ENCODE results near the gene FCN2. TPM values are rescaled to one million over a fixed set of nuclear protein-coding genes. Genes with fewer than 3 reads are reported as not detected.

The FCN2 gene
- total RNA-seq, 2 experiments from 2014 or later, result not detected

DNA sequence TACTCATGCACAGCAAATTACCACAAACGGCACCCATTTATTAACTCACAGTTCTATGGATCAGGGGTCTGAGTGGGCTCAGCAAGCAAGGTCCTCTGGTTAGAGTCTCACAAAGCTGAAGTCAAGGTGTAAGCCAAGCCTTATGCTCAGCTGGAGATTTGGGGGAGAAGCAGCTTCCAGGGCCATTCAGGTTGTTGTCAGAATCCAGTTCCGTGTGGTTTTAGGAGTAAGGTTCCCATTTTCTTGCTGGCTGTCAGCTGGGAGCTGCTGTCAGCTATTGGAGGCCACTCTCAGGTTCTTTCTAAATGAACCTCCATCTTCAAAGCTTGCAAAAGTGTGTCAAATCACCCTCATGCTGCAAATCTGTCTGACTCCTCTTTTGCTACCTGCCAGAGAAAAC, 17.7 kb downstream of the FCN2 start:
- TF ChIP-seq, protein P1, sequence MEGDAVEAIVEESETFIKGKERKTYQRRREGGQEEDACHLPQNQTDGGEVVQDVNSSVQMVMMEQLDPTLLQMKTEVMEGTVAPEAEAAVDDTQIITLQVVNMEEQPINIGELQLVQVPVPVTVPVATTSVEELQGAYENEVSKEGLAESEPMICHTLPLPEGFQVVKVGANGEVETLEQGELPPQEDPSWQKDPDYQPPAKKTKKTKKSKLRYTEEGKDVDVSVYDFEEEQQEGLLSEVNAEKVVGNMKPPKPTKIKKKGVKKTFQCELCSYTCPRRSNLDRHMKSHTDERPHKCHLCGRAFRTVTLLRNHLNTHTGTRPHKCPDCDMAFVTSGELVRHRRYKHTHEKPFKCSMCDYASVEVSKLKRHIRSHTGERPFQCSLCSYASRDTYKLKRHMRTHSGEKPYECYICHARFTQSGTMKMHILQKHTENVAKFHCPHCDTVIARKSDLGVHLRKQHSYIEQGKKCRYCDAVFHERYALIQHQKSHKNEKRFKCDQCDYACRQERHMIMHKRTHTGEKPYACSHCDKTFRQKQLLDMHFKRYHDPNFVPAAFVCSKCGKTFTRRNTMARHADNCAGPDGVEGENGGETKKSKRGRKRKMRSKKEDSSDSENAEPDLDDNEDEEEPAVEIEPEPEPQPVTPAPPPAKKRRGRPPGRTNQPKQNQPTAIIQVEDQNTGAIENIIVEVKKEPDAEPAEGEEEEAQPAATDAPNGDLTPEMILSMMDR (conservative IDR thresholded peaks at IDR 0.05; ENCODE audit: low read length), result no peak
- Histone ChIP-seq H3K9me3 (ENCODE audit: low read length) (peaks cover 17% of the 10 kb centered on the region; the same call in 1 of the 2 replicates), H3K36me3 (ENCODE audit: insufficient read depth, low read length) (no peaks in the 10 kb centered on the region; the same call in 1 of the 2 replicates), H3K79me2 (ENCODE audit: insufficient read depth, low read depth, low read length) (no peaks in the 10 kb centered on the region), H3K4me1 (ENCODE audit: insufficient read depth, low read length, poor library complexity, severe bottlenecking) (peaks cover 19% of the 10 kb centered on the region), H3K4me2 (ENCODE audit: low read length) (no peak overlapping the region), H3K27ac (ENCODE audit: low read depth, low read length, poor library complexity, severe bottlenecking) (no peak overlapping the region), H3K9me2 (ENCODE audit: insufficient read depth, low read length) (no peaks in the 10 kb centered on the region), H4K20me1 (ENCODE audit: insufficient read depth, low read length) (no peaks in the 10 kb centered on the region), H2AFZ (ENCODE audit: low read length) (no peak overlapping the region), H3K4me3 (ENCODE audit: low read depth, low read length, poor library complexity, severe bottlenecking) (no peak overlapping the region)
- POLR2A ChIA-PET, result no interaction called here
- CTCF ChIA-PET (ENCODE audit: unreplicated experiment), result interaction anchor here (0.6 kb wide), 1 partner anchor 36 kb away, joined by 3 read pairs; no protein-coding TSS in a partner anchor
- no TSS peak for BruUV-seq (replicated peaks)
- intact Hi-C loops (cut with micrococcal nuclease; ENCODE audit: unreplicated experiment), result no loop called here
- no peak for DNase-seq (ENCODE audit: low spot score)

DNA sequence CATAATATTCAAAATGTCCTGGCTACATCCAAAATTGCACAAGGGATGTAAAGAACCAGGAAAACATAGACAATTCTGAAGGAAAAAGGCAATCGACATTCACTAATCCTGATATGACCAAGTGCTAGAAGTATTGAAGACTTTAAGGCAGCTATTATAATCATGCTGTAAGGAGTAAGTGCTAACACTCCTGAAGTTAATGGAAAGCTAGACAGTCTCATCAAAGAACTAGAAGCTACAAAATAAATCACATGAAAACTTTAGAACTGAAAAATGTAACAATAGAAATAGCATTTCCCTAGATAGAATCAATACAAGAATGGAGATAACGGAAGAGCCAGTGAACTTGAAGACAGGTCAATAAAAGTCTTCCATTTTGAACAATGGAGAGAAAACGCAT, 18.6 kb downstream of the FCN2 start:
- H3K36me3 ChIP-seq (ENCODE audit: insufficient read depth, low read length), result no peaks in the 10 kb centered on the region; the same call in 1 of the 2 replicates
- H3K9me2 ChIP-seq (ENCODE audit: insufficient read depth, low read length), result no peaks in the 10 kb centered on the region
- intact Hi-C loops (cut with micrococcal nuclease; ENCODE audit: unreplicated experiment), result no loop called here
- no peak overlapping the region for H3K27ac ChIP-seq (ENCODE audit: low read depth, low read length, poor library complexity, severe bottlenecking)
- H3K4me3 ChIP-seq (ENCODE audit: low read depth, low read length, poor library complexity, severe bottlenecking), result no peak overlapping the region
- no peak overlapping the region for H3K4me2 ChIP-seq (ENCODE audit: low read length)
- CTCF ChIA-PET (ENCODE audit: unreplicated experiment), result interaction anchor here (1.0 to 1.1 kb wide), 2 partner anchors 15 to 38 kb away, joined by 3 to 4 read pairs; no protein-coding TSS in a partner anchor
- H4K20me1 ChIP-seq (ENCODE audit: insufficient read depth, low read length), result no peaks in the 10 kb centered on the region
- no peak overlapping the region for H2AFZ ChIP-seq (ENCODE audit: low read length)
- peaks cover 17% of the 10 kb centered on the region; the same call in 1 of the 2 replicates for H3K9me3 ChIP-seq (ENCODE audit: low read length)
- no TSS peak for BruUV-seq (replicated peaks)
- H3K79me2 ChIP-seq (ENCODE audit: insufficient read depth, low read depth, low read length), result no peaks in the 10 kb centered on the region
- no peak for DNase-seq (ENCODE audit: low spot score)
- POLR2A ChIA-PET, result interaction anchor here (0.6 to 1.3 kb wide), 3 partner anchors 10 to 37 kb away, joined by 3 to 4 read pairs (median 4); no protein-coding TSS in a partner anchor
- no peak for TF ChIP-seq EZH2phosphoT487 (IDR thresholded peaks at IDR 0.05; ENCODE audit: borderline replicate concordance, low read depth, low read length)
- TF ChIP-seq, protein P1 (conservative IDR thresholded peaks at IDR 0.05; ENCODE audit: low read length), result no peak
- H3K4me1 ChIP-seq (ENCODE audit: insufficient read depth, low read length, poor library complexity, severe bottlenecking), result peaks cover 19% of the 10 kb centered on the region

GRCh38 chr9:134899818-134900217, 19.2 kb downstream of the FCN2 start:
- TF ChIP-seq EZH2phosphoT487 (IDR thresholded peaks at IDR 0.05; ENCODE audit: borderline replicate concordance, low read depth, low read length), result no peak
- TF ChIP-seq, protein P1 (conservative IDR thresholded peaks at IDR 0.05; ENCODE audit: low read length), result no peak; the same call in 1 of the 2 replicates
- CTCF ChIA-PET (ENCODE audit: unreplicated experiment), result interaction anchor here (1.0 to 1.1 kb wide), 2 partner anchors 14 to 37 kb away, joined by 3 to 4 read pairs; no protein-coding TSS in a partner anchor
- Histone ChIP-seq H3K4me3 (ENCODE audit: low read depth, low read length, poor library complexity, severe bottlenecking) (no peak overlapping the region), H3K9me2 (ENCODE audit: insufficient read depth, low read length) (no peaks in the 10 kb centered on the region), H3K36me3 (ENCODE audit: insufficient read depth, low read length) (no peaks in the 10 kb centered on the region; the same call in 1 of the 2 replicates), H3K4me1 (ENCODE audit: insufficient read depth, low read length, poor library complexity, severe bottlenecking) (peaks cover 19% of the 10 kb centered on the region), H3K27ac (ENCODE audit: low read depth, low read length, poor library complexity, severe bottlenecking) (no peak overlapping the region), H2AFZ (ENCODE audit: low read length) (no peak overlapping the region), H3K4me2 (ENCODE audit: low read length) (no peak overlapping the region), H4K20me1 (ENCODE audit: insufficient read depth, low read length) (no peaks in the 10 kb centered on the region), H3K79me2 (ENCODE audit: insufficient read depth, low read depth, low read length) (no peaks in the 10 kb centered on the region), H3K9me3 (ENCODE audit: low read length) (peaks cover 17% of the 10 kb centered on the region; the same call in 1 of the 2 replicates)
- intact Hi-C loops (cut with micrococcal nuclease; ENCODE audit: unreplicated experiment), result no loop called here
- POLR2A ChIA-PET, result interaction anchor here (1.2 to 1.3 kb wide), 3 partner anchors 11 to 32 kb away, joined by 3 to 4 read pairs (median 4); no protein-coding TSS in a partner anchor
- BruUV-seq (replicated peaks), result no TSS peak
- DNase-seq (ENCODE audit: low spot score), result no peak

All from OCI-LY7 (cell line).